OCI-LY3 (cell line): ENCODE results near the gene PARD3.

Source experiments
- H2AFZ ChIP-seq: fragments of 200-600, 300-600 bp; shearing (Covaris generic); 2 replicates; pipeline ENCODE4 v1.6.0; 2014; ENCODE audit warnings: antibody characterized with exemption, low read depth, low read length
- H3K27ac ChIP-seq: fragments of 200-600, 300-600 bp; sonication (generic); 2 replicates; pipeline ENCODE4 v1.5.1; 2014; ENCODE audit warnings: mild to moderate bottlenecking, low read length, moderate library complexity, mixed read lengths
- H3K27me3 ChIP-seq: fragments of 200-600, 300-600 bp; sonication (generic); 2 replicates; pipeline ENCODE4 v1.6.1; 2014; ENCODE audit warnings: low read depth, low read length, mixed read lengths
- H3K36me3 ChIP-seq: fragments of 200-600, 300-600 bp; sonication (generic); replicated peaks from 2 replicates; pipeline ENCODE3; 2014; ENCODE audit warnings: low read depth, low read length, mixed read lengths
- H3K4me1 ChIP-seq: fragments of 300-600, 200-600 bp; sonication (generic); 2 replicates; pipeline ENCODE4 v1.6.1; 2014; ENCODE audit warnings: low read length, mixed read lengths
- H3K4me2 ChIP-seq: fragments of 200-600, 300-600 bp; sonication (generic); 2 replicates; pipeline ENCODE4 v1.6.1; 2014; ENCODE audit warnings: low read length, mixed read lengths
- H3K4me3 ChIP-seq: fragments of 300-600, 200-600 bp; sonication (generic); 2 replicates; pipeline ENCODE4 v1.5.1; 2014; ENCODE audit warnings: antibody characterized with exemption, mild to moderate bottlenecking, low read length, moderate library complexity
- H3K79me2 ChIP-seq: fragments of 300-600, 200-600 bp; shearing (Covaris generic); 2 replicates; pipeline ENCODE4 v1.6.1; 2014; ENCODE audit warnings: mild to moderate bottlenecking, low read length, mixed read lengths
- H3K9ac ChIP-seq: fragments of 300-600, 200-600 bp; shearing (Covaris generic); 2 replicates; pipeline ENCODE4 v1.6.0; 2014; ENCODE audit warnings: mild to moderate bottlenecking, low read length, moderate library complexity
- H3K9me3 ChIP-seq: fragments of 200-600, 300-600 bp; shearing (Covaris generic); 2 replicates; pipeline ENCODE4 v1.6.1; 2014; ENCODE audit warnings: low read length, mixed read lengths; ENCODE audit not compliant: insufficient read depth
- H4K20me1 ChIP-seq: fragments of 200-600, 300-600 bp; sonication (generic); 2 replicates; pipeline ENCODE4 v1.6.1; 2016; ENCODE audit warnings: low read length, mixed read lengths; ENCODE audit not compliant: insufficient read depth
- EZH2phosphoT487 ChIP-seq: fragments of 200-600 bp; shearing (Covaris generic); IDR thresholded peaks from 2 replicates; pipeline ENCODE4 v1.6.1; 2018; ENCODE audit warnings: antibody characterized with exemption, mixed run types, low read depth
- TF ChIP-seq, protein P1 (sequence below): fragments of 200-600, 300-600 bp; sonication (generic); IDR thresholded peaks from 2 replicates; pipeline ENCODE4 v1.5.1; 2014; ENCODE audit warnings: antibody characterized with exemption, low read length, low read depth

The PARD3 gene

DNA sequence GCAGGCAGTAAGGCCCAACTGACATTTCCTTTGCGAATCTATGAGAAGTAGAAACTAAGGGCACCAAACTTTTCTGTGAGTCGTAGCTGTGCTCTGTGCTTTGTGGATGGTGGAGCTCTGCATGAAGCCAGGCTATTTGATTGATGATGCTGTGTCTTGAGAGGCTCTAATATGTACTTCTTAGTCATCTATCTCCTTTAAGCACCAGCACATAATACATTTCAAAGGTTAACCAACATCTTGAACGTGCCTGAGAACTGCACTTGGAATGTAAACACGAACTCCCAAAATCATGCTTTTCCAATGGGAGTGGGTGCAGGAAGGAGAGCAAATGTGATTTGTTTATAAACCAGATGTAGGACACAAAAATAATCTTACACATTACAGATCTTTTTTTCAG is 411.6 kb downstream of the PARD3 start:
- no peaks in the 10 kb centered on the region for H4K20me1 ChIP-seq
- H3K27me3 ChIP-seq, result no peaks in the 10 kb centered on the region
- TF ChIP-seq, protein P1, sequence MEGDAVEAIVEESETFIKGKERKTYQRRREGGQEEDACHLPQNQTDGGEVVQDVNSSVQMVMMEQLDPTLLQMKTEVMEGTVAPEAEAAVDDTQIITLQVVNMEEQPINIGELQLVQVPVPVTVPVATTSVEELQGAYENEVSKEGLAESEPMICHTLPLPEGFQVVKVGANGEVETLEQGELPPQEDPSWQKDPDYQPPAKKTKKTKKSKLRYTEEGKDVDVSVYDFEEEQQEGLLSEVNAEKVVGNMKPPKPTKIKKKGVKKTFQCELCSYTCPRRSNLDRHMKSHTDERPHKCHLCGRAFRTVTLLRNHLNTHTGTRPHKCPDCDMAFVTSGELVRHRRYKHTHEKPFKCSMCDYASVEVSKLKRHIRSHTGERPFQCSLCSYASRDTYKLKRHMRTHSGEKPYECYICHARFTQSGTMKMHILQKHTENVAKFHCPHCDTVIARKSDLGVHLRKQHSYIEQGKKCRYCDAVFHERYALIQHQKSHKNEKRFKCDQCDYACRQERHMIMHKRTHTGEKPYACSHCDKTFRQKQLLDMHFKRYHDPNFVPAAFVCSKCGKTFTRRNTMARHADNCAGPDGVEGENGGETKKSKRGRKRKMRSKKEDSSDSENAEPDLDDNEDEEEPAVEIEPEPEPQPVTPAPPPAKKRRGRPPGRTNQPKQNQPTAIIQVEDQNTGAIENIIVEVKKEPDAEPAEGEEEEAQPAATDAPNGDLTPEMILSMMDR, result no peak
- no peak for TF ChIP-seq EZH2phosphoT487
- H3K36me3 ChIP-seq, result no peaks in the 10 kb centered on the region
- H3K9me3 ChIP-seq, result no peaks in the 10 kb centered on the region
- no peak overlapping the region for H3K4me3 ChIP-seq
- H3K9ac ChIP-seq, result no peak overlapping the region
- no peaks in the 10 kb centered on the region for H3K79me2 ChIP-seq
- H3K4me1 ChIP-seq, result no peaks in the 10 kb centered on the region
- H3K27ac ChIP-seq, result no peak overlapping the region
- no peak overlapping the region for H2AFZ ChIP-seq
- no peak overlapping the region for H3K4me2 ChIP-seq

DNA sequence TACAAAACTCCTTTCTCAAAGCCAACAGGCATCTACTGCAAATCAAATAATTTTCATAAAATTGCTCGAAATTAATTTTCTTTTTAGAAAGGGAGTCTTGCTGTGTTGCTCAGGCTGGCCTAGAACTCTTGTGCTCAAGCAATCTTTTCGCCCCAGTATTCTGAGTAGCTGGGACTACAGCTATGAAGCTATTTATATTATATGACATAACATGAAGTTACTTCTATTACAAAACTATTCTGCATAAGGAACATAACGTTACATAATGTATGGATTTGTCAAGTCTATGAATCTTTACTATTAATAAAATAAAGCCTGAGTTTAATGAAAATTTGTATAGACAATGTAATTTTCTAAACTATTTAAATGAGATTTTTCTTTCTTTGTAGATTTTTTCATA is 415.0 kb downstream of the PARD3 start:
- no peaks in the 10 kb centered on the region for H3K27me3 ChIP-seq
- no peaks in the 10 kb centered on the region for H3K9me3 ChIP-seq
- H3K9ac ChIP-seq, result no peak overlapping the region
- no peak overlapping the region for H3K27ac ChIP-seq
- TF ChIP-seq, protein P1, result no peak
- no peak for TF ChIP-seq EZH2phosphoT487
- H3K4me2 ChIP-seq, result no peak overlapping the region
- no peaks in the 10 kb centered on the region for H3K79me2 ChIP-seq
- no peaks in the 10 kb centered on the region for H4K20me1 ChIP-seq
- H3K36me3 ChIP-seq, result no peaks in the 10 kb centered on the region
- H3K4me3 ChIP-seq, result no peak overlapping the region
- H2AFZ ChIP-seq, result no peak overlapping the region
- H3K4me1 ChIP-seq, result no peaks in the 10 kb centered on the region

DNA sequence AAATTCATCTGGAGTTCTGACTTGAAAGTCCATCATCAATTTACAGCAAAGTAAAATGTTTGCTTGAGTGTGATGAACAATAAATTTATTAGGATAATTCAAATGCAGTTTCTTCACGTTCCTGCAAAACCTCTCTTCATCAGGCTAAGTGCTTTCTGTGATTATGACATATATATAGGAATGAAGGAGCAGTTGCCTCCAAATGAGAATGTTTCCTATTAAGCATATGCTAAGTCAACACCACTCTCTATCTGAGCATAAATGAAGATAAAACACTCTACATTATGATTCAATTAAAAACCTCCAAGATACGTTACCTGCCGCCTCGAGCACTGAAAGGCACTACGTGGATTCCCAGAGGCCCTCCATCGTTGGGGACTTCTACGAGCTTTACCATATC is 416.1 kb downstream of the PARD3 start:
- no peak overlapping the region for H3K9ac ChIP-seq
- no peak overlapping the region for H2AFZ ChIP-seq
- no peaks in the 10 kb centered on the region for H4K20me1 ChIP-seq
- no peak overlapping the region for H3K4me3 ChIP-seq
- TF ChIP-seq, protein P1, result no peak
- TF ChIP-seq EZH2phosphoT487, result no peak
- no peak overlapping the region for H3K4me2 ChIP-seq
- no peaks in the 10 kb centered on the region for H3K36me3 ChIP-seq
- no peaks in the 10 kb centered on the region for H3K9me3 ChIP-seq
- no peaks in the 10 kb centered on the region for H3K79me2 ChIP-seq
- no peak overlapping the region for H3K27ac ChIP-seq
- H3K27me3 ChIP-seq, result no peaks in the 10 kb centered on the region
- H3K4me1 ChIP-seq, result no peaks in the 10 kb centered on the region

DNA sequence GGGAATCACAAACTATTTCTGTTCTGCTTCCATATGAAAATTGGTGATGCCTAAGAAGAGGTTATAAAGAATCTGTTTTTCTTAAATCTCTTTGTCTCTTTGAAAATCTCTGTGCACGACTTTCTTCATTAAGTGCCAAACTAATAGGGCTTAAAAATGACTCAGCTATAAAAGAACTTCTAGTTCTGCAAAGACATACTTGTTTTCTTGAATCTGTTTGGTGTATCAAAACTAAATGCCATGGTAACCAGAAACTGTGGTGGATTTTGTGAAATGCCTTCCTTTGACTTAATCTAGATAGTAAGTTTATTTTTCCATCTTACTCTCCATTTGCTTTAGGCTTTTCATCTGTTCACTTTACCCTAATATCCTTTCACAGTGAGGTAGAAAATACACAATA is 417.8 kb downstream of the PARD3 start:
- H3K4me1 ChIP-seq, result no peaks in the 10 kb centered on the region
- H3K9me3 ChIP-seq, result no peaks in the 10 kb centered on the region
- no peak overlapping the region for H3K27ac ChIP-seq
- no peak for TF ChIP-seq EZH2phosphoT487
- TF ChIP-seq, protein P1, result no peak
- no peaks in the 10 kb centered on the region for H3K36me3 ChIP-seq
- H2AFZ ChIP-seq, result no peak overlapping the region
- no peak overlapping the region for H3K4me2 ChIP-seq
- H3K4me3 ChIP-seq, result no peak overlapping the region
- H3K79me2 ChIP-seq, result no peaks in the 10 kb centered on the region
- H4K20me1 ChIP-seq, result no peaks in the 10 kb centered on the region
- no peaks in the 10 kb centered on the region for H3K27me3 ChIP-seq
- no peak overlapping the region for H3K9ac ChIP-seq
